ENCODE data around the gene YKT6. TPM values are rescaled to one million over a fixed set of nuclear protein-coding genes. Genes with fewer than 3 reads are reported as not detected.

The YKT6 gene
- total and polyA plus RNA-seq, 2 experiments from 2014 or later: 33.5 to 114 TPM

GRCh38 chr7:44189286-44189992 lies 11.3 kb upstream of the YKT6 start, which contains the start of gene GCK:
Gene GCK, minus strand, starts transcription at chr7:44189439. Its CDS starts 486 bp downstream, at chr7:44188953.
- no peak for DNase-seq (ENCODE audit: low spot score)
- no peak for ATAC-seq
- no peaks in the 10 kb centered on the region for H3K36me3 ChIP-seq (ENCODE audit: insufficient read depth)
- no peaks in the 10 kb centered on the region; the same call in 1 of the 2 replicates for H3K9me2 ChIP-seq (ENCODE audit: insufficient read depth)
- H3K27ac ChIP-seq (ENCODE audit: low read depth): no peak within 1 kb of the TSS
- Mint-ChIP-seq H3K4me3 (no peak within 1 kb of the TSS), H3K9me3 (no peaks in the 10 kb centered on the region), H3K27me3 (ENCODE audit: insufficient read depth, low read depth, poor library complexity) (peaks cover 6% of the 10 kb centered on the region), H3K27ac (no peak within 1 kb of the TSS), H3K36me3 (ENCODE audit: low read depth) (no peaks in the 10 kb centered on the region; the same call in 2 of the 3 replicates), H3K4me1 (peaks cover 23% of the 10 kb centered on the region)
- H4K20me1 ChIP-seq (replicated peaks; ENCODE audit: insufficient read depth): no peaks in the 10 kb centered on the region
- H3K4me3 ChIP-seq: no peak within 1 kb of the TSS
- H3K4me2 ChIP-seq: no peak within 1 kb of the TSS
- no peaks in the 10 kb centered on the region for H3K79me2 ChIP-seq (replicated peaks; ENCODE audit: insufficient read depth)
- TF ChIP-seq CREB1 (CRISPR knock-in tag; IDR thresholded peaks at IDR 0.05; ENCODE audit: low read depth) (no peak), CTCF (conservative IDR thresholded peaks at IDR 0.05; ENCODE audit: low read depth in 2 of 2) (no peak), POLR2AphosphoS5 (IDR thresholded peaks at IDR 0.05; ENCODE audit: low read depth) (no peak), JUNB (IDR thresholded peaks at IDR 0.05; ENCODE audit: unreplicated experiment) (no peak), ETS1 (IDR thresholded peaks at IDR 0.05) (no peak), ZNF114 (CRISPR knock-in tag; IDR thresholded peaks at IDR 0.05) (no peak), STAT1 (IDR thresholded peaks at IDR 0.05; ENCODE audit: unreplicated experiment) (no peak), NANOG (IDR thresholded peaks at IDR 0.05; ENCODE audit: borderline replicate concordance) (no peak), EZH2 (IDR thresholded peaks at IDR 0.05; ENCODE audit: low read depth, unreplicated experiment) (no peak), EZH2phosphoT487 (IDR thresholded peaks at IDR 0.05; ENCODE audit: unreplicated experiment) (no peak), ZNF331 (CRISPR knock-in tag; IDR thresholded peaks at IDR 0.05; ENCODE audit: low read depth) (no peak), ZNF462 (CRISPR knock-in tag; IDR thresholded peaks at IDR 0.05) (no peak), REST (IDR thresholded peaks at IDR 0.05; ENCODE audit: unreplicated experiment) (no peak)
- H2AFZ ChIP-seq: no peak within 1 kb of the TSS
- H3F3A ChIP-seq (replicated peaks; ENCODE audit: low read depth): no peaks in the 10 kb centered on the region
- H3K4me1 ChIP-seq (ENCODE audit: insufficient read depth): no peaks in the 10 kb centered on the region
- H3K27me3 ChIP-seq (ENCODE audit: insufficient read depth): no peaks in the 10 kb centered on the region
